T-helper 2 cell (primary cell): ENCODE measurements around the gene RPRD1A.
"Not testable (repeated sequence)": the region's sequence is repeated elsewhere in the genome, so short reads cannot be mapped to it uniquely, and the experiment has no call there.

ENCODE experiments used
- DNase-seq, 5 experiments: peaks; one replicate each; pipeline versions ENCODE4 v3.0.0 to v3.0.0-alpha.2; 2012 to 2022

The RPRD1A gene

DNA sequence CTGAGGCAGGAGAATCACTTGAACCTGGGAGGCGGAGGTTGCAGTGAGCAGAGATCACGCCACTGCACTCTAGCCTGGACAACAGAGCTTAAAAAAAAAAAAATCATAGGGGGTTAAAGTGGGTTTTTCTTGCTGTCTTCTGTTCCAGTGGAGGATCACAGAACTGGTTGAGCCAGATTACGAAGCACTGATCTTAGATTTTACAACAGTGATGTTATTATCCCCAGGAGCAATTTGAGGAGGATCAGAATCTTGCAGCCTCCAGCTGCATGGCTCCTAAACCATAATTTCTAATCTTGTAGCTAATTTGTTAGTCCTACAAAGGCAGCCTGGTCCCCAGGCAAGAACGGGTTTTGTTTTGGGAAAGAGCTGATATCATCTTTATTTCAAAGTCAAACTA lies 99.5 kb downstream of the RPRD1A start:
- not testable (repeated sequence) for DNase-seq

- DNase-seq: no peak
Observed at GRCh38 chr18:35964319-35964718, 103.0 kb downstream of the RPRD1A start.

GRCh38 chr18:35962320-35962719 lies 105.0 kb downstream of the RPRD1A start:
- no peak for DNase-seq

- DNase-seq: no peak
Observed at GRCh38 chr18:35956226-35956625, 111.1 kb downstream of the RPRD1A start.

DNA sequence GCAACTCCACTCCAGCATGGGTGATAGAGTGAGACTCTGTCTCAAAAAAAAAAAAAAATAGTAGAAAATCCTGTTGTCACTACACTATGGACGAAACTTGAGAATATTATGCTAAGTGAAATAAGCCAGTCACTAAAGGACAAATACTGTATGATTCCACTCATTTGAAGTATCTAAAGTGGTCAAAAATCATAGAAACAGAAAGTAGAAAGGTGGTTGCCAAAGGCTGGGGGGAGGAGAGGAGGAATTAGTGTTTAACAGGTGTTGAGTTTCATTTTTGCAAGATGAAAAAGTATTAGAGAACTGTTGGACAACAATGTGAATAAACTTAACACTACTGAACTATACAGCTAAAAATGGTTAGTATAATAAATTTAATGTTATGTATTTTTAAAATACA lies 113.7 kb downstream of the RPRD1A start:
- DNase-seq: no peak

- DNase-seq: no peak
Observed at GRCh38 chr18:35950628-35950982, 116.8 kb downstream of the RPRD1A start.

DNA sequence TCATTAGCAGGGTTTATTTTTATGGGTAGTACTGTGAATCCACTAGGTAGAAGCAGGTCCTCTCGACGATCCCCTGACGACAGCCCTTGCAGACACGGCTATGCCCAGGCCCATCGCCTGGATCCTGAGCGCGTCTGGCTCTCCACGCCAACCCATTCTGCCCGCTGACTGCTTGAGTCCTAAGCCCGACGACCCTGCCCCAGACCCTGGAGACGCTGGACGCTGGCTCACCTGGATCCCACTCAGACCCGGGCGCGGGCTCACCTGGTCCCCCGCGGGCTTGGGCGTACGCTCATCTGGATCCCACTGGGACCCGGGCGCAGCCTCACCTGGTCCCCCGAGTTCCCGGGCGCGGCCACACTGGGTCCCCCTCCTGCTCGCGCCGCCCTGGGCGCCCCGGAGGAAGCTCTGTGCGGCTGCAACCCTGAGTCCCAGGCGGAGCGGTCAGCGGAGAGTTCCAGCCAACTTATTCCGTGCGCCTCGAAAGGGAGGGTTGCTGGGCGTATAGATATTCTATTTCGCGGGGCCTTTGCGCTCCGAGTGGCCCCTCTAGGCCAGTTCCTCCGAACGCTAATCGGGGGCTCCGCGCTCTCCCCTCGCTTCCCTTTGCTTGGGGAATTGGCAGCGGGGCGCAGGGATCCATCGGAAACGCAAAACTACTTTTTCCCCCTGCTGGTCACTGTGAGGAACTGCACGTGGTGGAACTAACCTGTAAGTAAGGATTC lies 117.3 kb downstream of the RPRD1A start:
- DNase-seq: peak; percentile 16 to 59 (median 28)

- no peak for DNase-seq
Observed at GRCh38 chr18:35949090-35949489, 118.3 kb downstream of the RPRD1A start.

DNA sequence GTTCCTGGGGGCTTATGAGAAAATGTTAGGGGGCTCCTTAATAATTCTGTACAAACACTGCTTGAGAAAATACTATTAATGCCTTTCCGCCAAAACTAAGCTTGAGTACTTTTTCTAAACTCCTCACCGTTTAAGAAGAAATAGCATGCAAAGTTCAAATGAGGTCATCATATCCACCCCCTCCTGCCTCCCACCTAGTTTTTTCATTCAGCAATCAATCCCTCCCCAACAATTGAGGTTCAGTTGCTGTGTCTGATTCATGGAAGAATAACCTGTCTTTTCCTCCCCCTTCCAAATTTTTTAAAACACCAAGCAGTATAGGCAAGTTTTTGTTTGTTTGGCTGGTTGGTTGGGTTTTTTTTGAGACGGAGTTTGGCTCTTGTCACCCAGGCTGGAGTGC lies 119.3 kb downstream of the RPRD1A start:
- no peak for DNase-seq

DNA sequence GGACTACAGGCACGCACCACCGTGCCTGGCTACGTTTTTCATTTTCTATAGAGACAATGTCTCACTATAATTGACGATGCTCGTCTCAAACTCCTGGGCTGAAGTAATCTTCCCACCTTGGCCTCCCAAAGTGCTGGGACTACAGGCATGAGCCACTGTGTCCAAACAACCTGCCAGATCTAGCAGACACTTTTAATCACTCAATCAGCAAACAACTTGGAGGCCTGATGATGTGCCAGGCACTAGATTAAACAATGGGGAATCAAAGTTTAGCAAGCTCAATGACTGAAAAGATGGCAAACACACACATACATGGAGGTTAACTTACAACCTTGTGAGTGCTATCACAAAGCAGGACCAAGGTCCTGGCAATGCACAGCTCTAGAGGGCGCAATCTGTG lies 124.7 kb downstream of the RPRD1A start:
- no peak for DNase-seq

DNA sequence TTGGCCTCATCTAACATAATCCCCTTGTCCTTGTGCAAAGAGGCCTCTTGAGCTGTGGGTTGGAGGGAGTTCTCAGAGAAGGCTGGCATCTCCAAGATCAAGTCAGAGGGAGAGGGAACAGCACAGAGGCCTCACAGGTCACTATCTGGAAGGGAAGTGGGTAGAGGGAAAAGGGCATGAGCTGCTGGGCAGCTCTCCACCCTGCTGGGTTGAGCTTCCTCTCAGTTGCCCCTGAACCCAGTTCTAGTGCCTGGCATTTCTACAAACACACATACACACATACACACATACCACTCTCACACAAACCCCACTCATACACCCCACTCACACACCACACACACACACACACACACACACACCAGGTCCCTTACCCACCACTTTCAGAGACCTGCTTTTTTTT lies 125.2 kb downstream of the RPRD1A start:
- DNase-seq: no peak

DNA sequence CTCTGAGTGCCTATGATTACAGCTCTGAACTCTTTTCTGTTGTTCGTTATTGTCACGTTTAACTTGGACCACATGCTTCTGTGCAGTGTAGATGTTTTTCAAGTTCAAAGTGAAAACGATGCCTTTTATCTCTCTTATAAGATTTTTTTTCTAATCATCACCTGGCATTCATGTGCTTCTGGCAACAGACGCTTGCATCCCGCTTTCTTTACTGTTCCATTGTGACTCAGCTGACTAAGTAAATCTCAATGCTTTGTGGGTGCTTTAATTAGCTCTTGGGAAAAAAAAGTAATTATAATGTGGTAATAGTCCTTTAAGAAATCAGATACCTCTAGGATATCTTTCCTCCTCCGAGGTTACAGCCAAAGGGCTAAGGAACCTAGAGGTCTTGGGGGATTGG lies 126.1 kb downstream of the RPRD1A start:
- no peak for DNase-seq
